ENCODE results near the gene ZFP90.

GRCh38 chr16:68612996-68613395, 73.9 kb downstream of the ZFP90 start:
- no peak for TF ChIP-seq POLR2AphosphoS5 (IDR thresholded peaks at IDR 0.05; ENCODE audit: borderline replicate concordance, low read depth, low read length)
- TF ChIP-seq EZH2 (IDR thresholded peaks at IDR 0.05), result no peak
- TF ChIP-seq FOXP2 (optimal IDR thresholded peaks at IDR 0.05; ENCODE audit: control extremely low read depth, extremely low read length, insufficient read depth), result no peak
